Stimulated activated CD8-positive, alpha-beta memory T cell treated with anti-CD3 and anti-CD28 coated beads, Interleukin-15, amount 100 ng/mL, for 24 hours (primary cell): Measurements from ENCODE around the gene LIPT2.
A peak's percentile ranks its signal among the peaks of the same experiment; 100 is the strongest.
"Not testable (repeated sequence)": the region's sequence is repeated elsewhere in the genome, so short reads cannot be mapped to it uniquely, and the experiment has no call there.

Experiments used
- DNase-seq: peaks from one replicate; pipeline ENCODE4 v3.0.0-alpha.2; 2020; ENCODE audit warnings: low read depth

The LIPT2 gene

GRCh38 chr11:74492974-74493790 is at the start of gene LIPT2:
LIPT2 (minus strand) TSS chr11:74493724; CDS start chr11:74493703, 21 bp downstream.
- peak; percentile 89 for DNase-seq

GRCh38 chr11:74541466-74541865 is 47.9 kb upstream of the LIPT2 start:
- no peak for DNase-seq

- DNase-seq, result no peak
Observed at GRCh38 chr11:74540270-74540669, 46.7 kb upstream of the LIPT2 start.

GRCh38 chr11:74538680-74539079 is 45.2 kb upstream of the LIPT2 start:
- no peak for DNase-seq

GRCh38 chr11:74535371-74536160 is 42.0 kb upstream of the LIPT2 start:
- DNase-seq, result no peak

- DNase-seq, result not testable (repeated sequence)
Observed at GRCh38 chr11:74534946-74535275, 41.4 kb upstream of the LIPT2 start.

GRCh38 chr11:74534216-74534945 is 40.9 kb upstream of the LIPT2 start:
- no peak for DNase-seq

GRCh38 chr11:74533421-74533820 is 39.9 kb upstream of the LIPT2 start:
- DNase-seq, result no peak

- DNase-seq, result no peak
Observed at GRCh38 chr11:74532501-74533246, 39.1 kb upstream of the LIPT2 start.

- DNase-seq, result no peak
Observed at GRCh38 chr11:74524978-74525377, 31.5 kb upstream of the LIPT2 start.

- DNase-seq, result no peak
Observed at GRCh38 chr11:74524501-74524900, 31.0 kb upstream of the LIPT2 start.

- DNase-seq, result no peak
Observed at GRCh38 chr11:74522776-74523175, 29.3 kb upstream of the LIPT2 start.

- DNase-seq, result no peak
Observed at GRCh38 chr11:74521666-74522252, 28.2 kb upstream of the LIPT2 start.

GRCh38 chr11:74520927-74521665 is 27.6 kb upstream of the LIPT2 start:
- DNase-seq, result no peak

- DNase-seq, result no peak
Observed at GRCh38 chr11:74520316-74520715, 26.8 kb upstream of the LIPT2 start.

GRCh38 chr11:74519710-74520109 is 26.2 kb upstream of the LIPT2 start:
- DNase-seq, result no peak

- not testable (repeated sequence) for DNase-seq
Observed at GRCh38 chr11:74517592-74517991, 24.1 kb upstream of the LIPT2 start.

- DNase-seq, result no peak
Observed at GRCh38 chr11:74507582-74507981, 14.1 kb upstream of the LIPT2 start.

GRCh38 chr11:74506823-74507222 is 13.3 kb upstream of the LIPT2 start:
- DNase-seq, result no peak

GRCh38 chr11:74505911-74506310 is 12.4 kb upstream of the LIPT2 start:
- DNase-seq, result no peak
